NCI-H2227 (cell line): ENCODE measurements around the gene MAPK11.
"Not testable (repeated sequence)": the region's sequence is repeated elsewhere in the genome, so short reads cannot be mapped to it uniquely, and the experiment has no call there.

Experiments used
- DNase-seq: peaks from one replicate; lab custom pipeline; 2025; ENCODE audit not compliant: unreplicated experiment; lab: John Stamatoyannopoulos, UW

The MAPK11 gene

DNA sequence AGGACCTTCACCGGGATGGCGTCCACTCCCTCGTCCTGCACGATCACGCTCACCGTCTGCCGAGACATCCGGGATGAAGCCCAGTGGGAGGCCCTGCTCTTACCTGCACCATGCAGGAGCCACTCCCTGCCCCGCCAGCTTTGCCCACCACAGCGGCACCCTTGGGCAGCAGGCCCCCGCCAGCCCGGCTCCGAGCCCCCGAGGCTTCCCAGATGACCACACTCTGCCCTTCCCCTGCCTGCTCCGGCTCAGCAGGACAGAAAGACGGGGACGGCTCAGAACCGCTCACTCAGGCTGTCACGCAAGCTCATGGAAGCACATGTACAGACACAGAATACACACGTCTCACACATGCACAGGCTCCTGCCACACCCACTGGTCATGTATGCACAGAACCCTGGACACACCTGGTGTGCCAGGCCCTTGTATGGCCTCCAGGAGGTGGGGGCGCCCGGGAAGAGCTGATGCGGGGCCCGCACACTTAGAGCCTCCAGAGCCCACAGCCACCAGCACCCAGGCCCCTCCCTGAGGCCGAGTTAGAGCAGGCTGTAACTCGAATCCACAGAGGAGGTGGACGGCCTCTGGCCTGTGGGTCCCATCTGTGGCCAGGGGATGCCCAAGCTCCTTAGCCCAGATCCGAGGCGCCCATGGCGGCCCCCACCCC lies 8.9 kb upstream of the MAPK11 start:
- DNase-seq, result no peak

DNA sequence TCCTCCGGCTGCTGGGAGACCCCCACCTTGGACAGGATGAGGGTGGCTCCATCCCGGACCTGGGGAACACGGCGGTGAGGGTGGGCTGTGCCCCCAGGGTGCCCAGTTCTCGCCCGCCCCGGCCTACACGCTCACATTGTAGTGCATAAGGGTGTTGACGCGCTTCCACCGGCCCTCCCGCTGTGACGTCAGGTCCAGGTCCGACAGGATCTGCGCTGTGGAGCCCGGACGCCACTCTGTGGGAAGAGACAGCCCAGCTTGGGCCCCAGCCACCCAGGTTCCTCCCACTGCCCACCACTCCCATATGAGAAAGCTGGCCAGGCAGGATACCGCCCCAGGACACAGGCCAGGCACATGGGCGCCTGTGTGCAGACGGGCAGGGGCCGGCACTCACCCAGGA lies 8.3 kb upstream of the MAPK11 start:
- DNase-seq, result no peak

- no peak for DNase-seq
Measured at GRCh38 chr22:50277761-50278160, 7.6 kb upstream of the MAPK11 start.

GRCh38 chr22:50276143-50276542 lies 6.0 kb upstream of the MAPK11 start:
- peak; percentile 28 for DNase-seq

- DNase-seq, result no peak
Measured at GRCh38 chr22:50275181-50276055, 5.2 kb upstream of the MAPK11 start.

DNA sequence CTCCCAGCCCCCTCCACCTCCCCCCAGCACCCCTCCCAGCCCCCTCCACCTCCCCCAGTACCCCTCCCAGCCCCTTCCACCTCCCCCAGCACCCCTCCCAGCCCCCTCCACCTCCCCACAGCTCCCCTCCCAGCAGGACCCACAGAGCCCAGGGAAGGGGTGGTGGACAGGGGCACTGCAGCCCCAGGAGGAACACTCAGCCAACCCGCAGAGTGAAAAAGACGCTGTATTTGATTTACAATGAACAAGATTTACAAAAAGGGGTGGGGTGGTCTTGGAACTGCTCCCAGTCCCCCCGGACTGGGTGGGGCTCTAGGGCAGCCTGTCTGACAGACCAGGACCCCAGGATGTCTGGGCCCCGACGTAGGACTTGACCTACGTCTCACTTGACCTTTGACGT lies 4.6 kb upstream of the MAPK11 start:
- DNase-seq, result no peak

DNA sequence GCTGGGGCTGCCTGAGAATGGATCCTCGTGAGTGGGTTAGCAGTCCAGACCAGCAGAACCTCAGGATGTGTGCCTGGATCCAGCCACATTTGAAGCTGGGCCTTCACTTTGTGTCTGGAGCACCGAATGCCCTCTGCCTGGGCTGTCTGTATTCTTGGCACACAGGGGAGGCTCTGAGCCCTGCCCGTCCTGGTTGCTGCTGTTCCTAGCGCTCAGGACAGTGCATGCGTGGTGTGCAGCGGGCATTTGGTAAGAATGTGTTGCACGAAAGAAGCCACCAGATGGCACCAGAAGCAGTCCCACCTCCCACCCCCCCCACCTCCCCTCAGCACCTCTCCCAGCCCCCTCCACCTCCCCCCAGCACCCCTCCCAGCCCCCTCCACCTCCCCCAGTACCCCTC lies 4.1 kb upstream of the MAPK11 start:
- DNase-seq, result peak; percentile 53

GRCh38 chr22:50273781-50274180 lies 3.6 kb upstream of the MAPK11 start:
- DNase-seq, result not testable (repeated sequence)

DNA sequence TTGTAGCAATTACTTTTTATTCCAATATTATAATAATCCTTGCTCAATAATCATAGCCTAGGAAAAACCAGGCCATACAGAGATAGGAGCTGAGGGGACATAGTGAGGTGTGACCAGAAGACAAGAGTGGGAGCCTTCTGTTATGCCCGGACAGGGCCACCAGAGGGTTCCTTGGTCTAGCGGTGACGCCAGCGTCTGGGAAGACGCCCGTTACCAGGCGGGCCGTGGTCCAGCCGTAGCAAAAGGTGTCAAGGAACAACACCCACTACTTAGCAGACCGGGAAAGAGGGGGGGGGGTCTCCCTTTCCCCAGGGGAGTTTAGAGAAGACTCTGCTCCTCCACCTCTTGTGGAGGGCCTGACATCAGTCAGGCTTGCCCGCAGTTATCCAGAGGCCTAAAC lies 3.2 kb upstream of the MAPK11 start:
- not testable (repeated sequence) for DNase-seq

DNA sequence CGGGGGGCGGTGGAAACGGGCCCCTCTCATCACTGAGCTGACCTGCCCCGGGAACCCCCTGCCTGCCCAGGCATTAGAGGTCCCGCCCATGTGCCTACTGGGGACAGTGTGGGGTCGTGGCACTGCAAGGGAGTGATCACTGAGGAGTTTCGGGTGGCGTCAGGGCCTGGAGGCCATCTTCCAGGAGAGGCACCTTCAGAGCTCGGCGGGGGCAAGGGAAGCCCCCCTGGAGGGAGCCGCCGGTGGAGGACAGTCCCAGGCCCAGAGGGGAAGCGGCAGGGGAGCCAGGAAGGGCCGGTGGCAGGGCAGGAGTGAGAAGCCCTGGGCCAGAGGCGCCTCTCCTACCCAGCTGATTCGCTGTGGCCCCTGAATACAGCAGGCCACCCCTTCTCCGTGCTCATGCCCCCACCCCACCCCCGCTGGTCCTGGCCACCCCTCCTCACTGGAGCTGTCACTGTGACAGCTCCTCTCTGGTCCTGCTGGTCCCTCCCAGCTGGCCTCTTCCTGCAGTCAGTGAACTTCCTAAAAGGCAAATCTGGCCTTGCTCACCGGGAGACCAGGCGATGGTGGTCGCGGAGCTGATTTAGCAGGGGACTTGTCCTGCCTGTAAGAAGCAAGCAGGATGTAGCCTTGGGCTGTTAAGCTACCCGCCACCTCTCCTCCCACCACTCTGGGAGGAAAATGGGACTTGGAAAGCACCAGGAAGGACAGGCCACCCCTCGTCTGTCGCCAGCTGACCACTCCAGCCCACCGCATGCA lies 2.0 kb upstream of the MAPK11 start:
- peak; percentile 46 for DNase-seq

DNA sequence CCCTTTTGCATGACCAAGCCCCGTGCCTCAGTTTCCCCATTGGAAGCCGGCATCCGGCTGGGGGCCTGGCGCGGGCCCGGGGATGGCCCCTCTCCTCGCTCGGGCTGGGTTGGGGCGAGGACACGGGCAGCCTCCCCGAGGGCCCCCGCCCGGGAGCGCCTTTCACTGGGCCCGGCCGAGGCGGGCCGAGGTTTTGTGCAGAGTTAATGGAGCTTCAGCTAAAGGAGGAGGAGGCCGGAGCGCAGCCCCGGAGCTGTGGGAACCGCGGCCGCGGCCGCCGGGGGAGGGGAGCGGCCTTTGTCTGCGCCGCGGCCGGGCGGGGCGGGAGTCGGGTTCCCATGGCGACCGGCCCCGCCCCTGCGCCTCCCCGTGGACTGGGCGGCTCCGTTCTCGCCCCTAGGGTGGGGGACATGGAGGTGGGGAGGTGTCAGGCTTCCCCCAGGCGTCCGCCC lies 1.4 kb upstream of the MAPK11 start:
- peak; percentile 87 for DNase-seq

DNA sequence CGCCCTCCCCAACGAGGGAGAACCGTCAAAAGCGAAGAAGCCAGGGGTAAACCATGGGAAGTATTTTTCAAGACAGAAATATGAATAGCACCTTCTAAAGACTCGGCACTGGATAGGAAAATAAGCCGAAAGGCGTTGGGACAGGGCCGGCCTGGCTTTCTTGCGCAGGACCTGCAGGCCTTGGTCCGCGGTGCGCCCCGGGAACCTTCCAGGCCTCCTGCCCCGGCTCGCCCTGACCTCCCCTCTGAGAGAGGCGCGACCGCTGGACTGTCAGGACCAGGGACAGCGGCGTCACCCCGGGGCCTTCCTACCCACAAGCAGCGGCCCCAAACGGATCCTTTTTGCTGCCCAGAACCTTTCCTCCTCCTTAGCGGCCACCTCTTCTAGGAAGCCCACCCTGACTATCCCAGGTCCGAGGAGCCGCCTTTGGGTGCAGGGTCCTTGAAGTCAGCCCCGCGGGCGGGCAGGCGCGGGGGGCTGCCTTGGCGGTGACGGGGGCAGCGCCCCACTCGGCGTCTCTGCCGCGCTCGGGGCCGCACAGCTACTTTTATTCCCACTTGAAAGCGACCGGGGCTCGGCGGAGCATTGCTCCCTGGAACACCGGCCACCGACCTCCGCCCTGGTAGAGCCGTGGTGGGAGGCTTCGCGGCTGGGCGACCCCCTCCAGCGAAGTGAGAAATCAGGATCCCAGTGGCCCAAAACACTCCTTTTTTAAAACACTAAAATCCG lies 650 bp upstream of the MAPK11 start:
- no peak for DNase-seq

GRCh38 chr22:50269573-50269969 lies 609 bp downstream of the MAPK11 start:
- DNase-seq, result no peak

- no peak for DNase-seq
Measured at GRCh38 chr22:50268655-50269113, 1.5 kb downstream of the MAPK11 start.

DNA sequence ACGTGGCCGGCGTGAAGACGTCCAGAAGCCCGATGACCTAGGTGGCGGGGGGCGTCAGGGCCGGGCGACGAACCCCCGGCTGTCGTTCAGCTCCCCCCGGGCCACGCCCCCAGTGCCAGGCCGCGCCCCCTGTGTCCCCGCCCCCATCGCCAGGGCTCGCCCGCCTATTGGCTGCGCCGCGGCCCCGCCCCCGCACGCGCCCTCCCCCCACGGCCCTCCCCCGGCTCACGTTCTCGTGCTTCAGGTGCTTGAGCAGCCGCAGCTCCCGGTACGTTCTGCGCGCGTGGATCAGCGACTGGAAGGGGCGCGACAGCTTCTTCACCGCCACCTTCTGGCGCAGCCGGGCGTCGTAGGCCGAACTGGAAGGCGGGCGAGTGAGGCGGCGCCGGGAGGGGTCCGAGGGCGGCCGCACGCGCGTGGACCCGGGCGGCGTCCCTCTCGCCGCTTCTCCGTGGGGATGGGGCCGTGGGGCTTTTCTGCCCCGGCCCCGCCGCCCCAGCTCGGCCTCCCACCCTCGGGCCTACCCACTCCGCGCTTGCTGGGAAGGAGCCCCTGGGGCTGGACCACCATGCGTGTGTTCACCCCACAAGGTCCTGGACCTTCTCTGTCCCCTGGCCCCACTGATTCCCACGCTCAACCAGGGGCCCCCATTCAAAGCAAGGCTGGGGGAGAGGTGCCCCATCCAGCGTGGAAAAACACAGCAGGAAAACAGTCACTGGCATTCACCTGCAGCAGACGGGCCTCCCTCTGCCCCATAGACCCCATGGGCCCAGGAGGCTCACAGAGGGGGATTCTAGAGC lies 2.4 kb downstream of the MAPK11 start:
- no peak for DNase-seq

- no peak for DNase-seq
Measured at GRCh38 chr22:50266994-50267393, 3.2 kb downstream of the MAPK11 start.

DNA sequence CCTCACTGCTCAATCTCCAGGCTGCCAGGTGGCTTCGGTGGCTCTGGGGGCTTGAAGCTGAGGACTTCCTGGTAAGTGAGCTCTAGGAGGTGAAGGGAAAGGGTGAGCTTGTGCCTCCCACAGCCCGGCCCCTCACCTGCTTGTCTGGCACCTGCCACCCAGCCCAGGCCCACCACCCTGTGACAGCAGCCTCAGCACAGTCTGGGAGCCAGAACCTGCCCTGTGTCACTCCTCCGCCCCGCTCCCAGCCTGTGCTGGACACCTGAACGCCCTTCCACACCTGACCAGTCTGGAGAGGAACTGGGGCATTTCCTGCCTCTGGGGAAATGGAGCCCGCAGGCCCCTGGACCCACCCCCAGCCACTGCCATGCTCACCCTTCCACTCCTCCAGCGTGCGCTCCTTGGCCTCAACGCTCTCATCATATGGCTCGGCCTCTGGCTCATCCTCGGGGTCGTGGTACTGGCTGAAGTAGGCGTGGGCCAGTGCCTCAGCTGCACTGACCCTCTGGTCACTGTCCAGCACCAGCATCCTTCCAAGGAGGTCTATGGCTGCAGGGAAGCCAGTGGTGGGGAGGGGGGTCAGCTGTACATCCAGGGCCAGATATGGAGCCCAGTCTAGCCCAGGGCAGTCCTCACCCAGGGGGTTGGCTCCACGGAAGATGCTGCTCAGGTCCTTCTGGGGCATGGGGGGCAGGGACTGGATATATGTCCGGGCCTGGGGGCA lies 5.1 kb downstream of the MAPK11 start:
- DNase-seq, result no peak

DNA sequence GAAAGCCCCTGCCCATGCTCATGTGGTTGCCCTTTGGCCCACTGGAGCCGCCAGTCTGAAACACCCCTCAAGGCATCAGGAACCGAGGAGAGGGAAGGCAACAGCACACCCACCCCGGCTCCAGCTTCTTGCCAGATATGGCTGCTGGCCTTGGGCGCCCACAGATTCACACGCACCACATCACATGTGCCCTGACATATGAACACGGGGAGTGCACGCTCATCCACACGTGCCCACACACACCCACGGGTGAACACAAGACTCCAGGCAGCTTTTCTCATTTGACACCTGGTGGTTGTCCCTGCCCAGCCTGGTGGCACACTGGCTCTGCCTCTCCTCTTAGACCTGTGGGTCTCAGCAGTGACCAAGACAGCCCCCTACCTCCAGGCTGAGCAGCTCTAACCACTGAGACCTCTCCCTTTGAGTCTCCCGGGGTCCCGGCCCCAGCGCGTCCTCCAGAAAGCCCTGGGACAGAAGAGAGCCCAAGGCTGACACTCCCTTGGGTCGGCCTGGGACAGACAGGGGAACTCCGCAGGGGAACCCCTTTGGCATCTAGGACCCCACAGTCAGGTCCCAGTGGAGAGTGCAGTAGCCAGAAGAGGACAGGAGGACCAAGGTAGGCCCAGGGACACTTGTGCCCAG lies 6.0 kb downstream of the MAPK11 start:
- DNase-seq, result no peak
